GM12878 (cell line): ENCODE results near the gene CHMP4B. TPM values are rescaled to one million over a fixed set of nuclear protein-coding genes. Genes with fewer than 3 reads are reported as not detected.

Experiments used
- ATAC-seq: fragments of 200-7000 bp; cut with Tn5 transposase; 3 replicates; pipeline ENCODE4 v1.9.1; 2020; ENCODE audit warnings: mild to moderate bottlenecking, moderate library complexity
- BruUV-seq: library from RNA; stranded (reverse); fragments of 400-500 nt; replicated peaks from 2 replicates; lab custom pipeline; 2021; lab: Mats Ljungman, UMichigan
- CTCF ChIA-PET: fragments of 300-600 bp; sonication (Branson Sonifier 250); formaldehyde crosslinking; extraction: SDS; loops from one replicate; lab custom pipeline; 2021; ENCODE audit warnings: inconsistent platforms; lab: Yijun Ruan, JAX
- POLR2A ChIA-PET: fragments of 350-600 bp; formaldehyde crosslinking; extraction: SDS; loops from one replicate; lab custom pipeline; 2021; ENCODE audit warnings: inconsistent platforms; lab: Charles Lee
- RAD21 ChIA-PET: fragments of 300-600 bp; sonication (Branson Sonifier 250); formaldehyde crosslinking; loops from one replicate; lab custom pipeline; 2023; ENCODE audit warnings: antibody characterized with exemption; ENCODE audit not compliant: unreplicated experiment; lab: Charles Lee
- SMC1A ChIA-PET: fragments of 300-600 bp; sonication (Branson Sonifier 250); formaldehyde crosslinking; loops from one replicate; lab custom pipeline; 2023; ENCODE audit not compliant: unreplicated experiment, uncharacterized antibody; lab: Charles Lee
- DNase-seq: peaks from one replicate; pipeline ENCODE4 v3.0.0-alpha.2; 2011; ENCODE audit warnings: low read depth, low spot score
- FAIRE-seq: peaks from 3 replicates; lab custom pipeline; 2011; peaks lifted over from hg19 to GRCh38; lab: Jason Lieb, UNC
- H2AFZ ChIP-seq: 2 replicates; pipeline ENCODE4 v1.6.0; 2011; ENCODE audit warnings: low read depth, low read length, control low read depth; ENCODE audit not compliant: control insufficient read depth
- H3K27ac ChIP-seq: 2 replicates; pipeline ENCODE4 v1.5.1; 2011; ENCODE audit warnings: control low read depth; ENCODE audit not compliant: control insufficient read depth, insufficient read depth
- H3K27me3 ChIP-seq, 2 experiments: replicated peaks in 1 of 2; 2 replicates each; pipeline versions ENCODE4 v1.6.0 to v1.6.1; 2011; ENCODE audit warnings: low read length in 1 of 2; ENCODE audit not compliant: control insufficient read depth in 2 of 2, insufficient read depth in 2 of 2
- H3K36me3 ChIP-seq, 2 experiments: 2 replicates each; pipeline ENCODE4 v1.5.1; 2011; ENCODE audit warnings: low read length in 1 of 2; ENCODE audit not compliant: control insufficient read depth in 2 of 2, insufficient read depth in 2 of 2
- H3K4me1 ChIP-seq: 2 replicates; pipeline ENCODE4 v1.6.1; 2011; ENCODE audit warnings: mild to moderate bottlenecking, low read length, moderate library complexity, mixed read lengths; ENCODE audit not compliant: control insufficient read depth, insufficient read depth
- H3K4me2 ChIP-seq: 2 replicates; pipeline ENCODE4 v1.6.0; 2011; ENCODE audit warnings: control low read depth; ENCODE audit not compliant: control insufficient read depth, insufficient read depth
- H3K4me3 ChIP-seq: fragments of 200-600 bp; sonication (generic); 2 replicates; pipeline ENCODE4 v1.5.1; 2016
- H3K79me2 ChIP-seq: 2 replicates; pipeline ENCODE4 v1.6.0; 2011; ENCODE audit warnings: low read length; ENCODE audit not compliant: control insufficient read depth, insufficient read depth
- H3K9ac ChIP-seq: 2 replicates; pipeline ENCODE4 v1.8.0; 2011; ENCODE audit warnings: low read length, control low read depth, mixed read lengths; ENCODE audit not compliant: control insufficient read depth, insufficient read depth
- H3K9me3 ChIP-seq: replicated peaks from 3 replicates; pipeline ENCODE4 v1.5.1; 2011; ENCODE audit warnings: mild to moderate bottlenecking, low read length; ENCODE audit not compliant: control insufficient read depth, insufficient read depth
- H4K20me1 ChIP-seq: 2 replicates; pipeline ENCODE4 v1.6.0; 2011; ENCODE audit not compliant: control insufficient read depth, insufficient read depth
- CBFB ChIP-seq: IDR thresholded peaks from 2 replicates; pipeline ENCODE4 v1.6.1; 2016; ENCODE audit warnings: antibody characterized with exemption, low read depth
- CBX3 ChIP-seq: fragments of 200-600 bp; sonication (generic); IDR thresholded peaks from 2 replicates; pipeline ENCODE4 v1.6.1; 2016; ENCODE audit warnings: low read depth, borderline replicate concordance
- CEBPB ChIP-seq, 2 experiments: fragments of 150-350 bp in 1 of 2; IDR thresholded peaks; 2 replicates each; pipeline ENCODE4 v1.6.1; 2012 to 2014; ENCODE audit warnings: low read depth in 2 of 2, low read length in 2 of 2, borderline replicate concordance in 1 of 2, inconsistent platforms in 1 of 2
- DPF2 ChIP-seq: fragments of 450-650 bp; IDR thresholded peaks from 2 replicates; pipeline ENCODE4 v1.6.1; 2017; ENCODE audit warnings: mild to moderate bottlenecking
- EZH2 ChIP-seq: IDR thresholded peaks from 2 replicates; pipeline ENCODE4 v1.6.1; 2012; ENCODE audit warnings: low read depth, mild to moderate bottlenecking, control low read depth, inconsistent platforms, low read length, borderline replicate concordance; ENCODE audit not compliant: control insufficient read depth
- HCFC1 ChIP-seq: fragments of 150-350 bp; IDR thresholded peaks from 2 replicates; pipeline ENCODE4 v1.6.1; 2014; ENCODE audit warnings: low read length
- IKZF2 ChIP-seq, 2 experiments: fragments of 450-650 bp; IDR thresholded peaks; 2 replicates each; pipeline ENCODE4 v1.6.1; 2017; ENCODE audit warnings: mild to moderate bottlenecking in 2 of 2, moderate library complexity in 2 of 2
- NR2F1 ChIP-seq: fragments of 450-650 bp; conservative IDR thresholded peaks from 2 replicates; pipeline ENCODE4 v1.6.1; 2017; ENCODE audit warnings: mild to moderate bottlenecking
- NRF1 ChIP-seq: conservative IDR thresholded peaks from 2 replicates; pipeline ENCODE4 v1.6.1; 2011; ENCODE audit warnings: mild to moderate bottlenecking, low read depth, low read length, improper control_type of control experiment
- TARDBP ChIP-seq: IDR thresholded peaks from 2 replicates; pipeline ENCODE4 v1.6.1; 2016; ENCODE audit warnings: borderline replicate concordance
- ZBED1 ChIP-seq: IDR thresholded peaks from 2 replicates; pipeline ENCODE4 v1.6.1; 2016; ENCODE audit warnings: borderline replicate concordance
- ZNF384 ChIP-seq: IDR thresholded peaks from 2 replicates; pipeline ENCODE4 v1.6.1; 2012; ENCODE audit warnings: low read depth, mild to moderate bottlenecking, low read length, improper control_type of control experiment, borderline replicate concordance
- WGBS: methylation state at CpG from one replicate; pipeline ENCODE4 v1.1.6; 2016; ENCODE audit warnings: low lambda C conversion rate; ENCODE audit not compliant: insufficient replicate concordance, insufficient coverage; ENCODE audit errors: missing lambda C conversion rate; 5-methylcytosine and 5-hydroxymethylcytosine counted together
- in situ Hi-C: fragments of 300-500 bp; cut with MboI; formaldehyde crosslinking; loops from 9 replicates; pipeline ENCODE4 v1.14.3; 2018; ENCODE audit warnings: mixed read lengths
- intact Hi-C: fragments of 100-400 bp; cut with micrococcal nuclease; formaldehyde crosslinking; loops from one replicate; pipeline ENCODE4 v1.14.2; 2022; ENCODE audit not compliant: unreplicated experiment
- polyA plus RNA-seq, 11 experiments: library from polyadenylated mRNA; depleted of rRNA in 4 of 11; unstranded in 6 of 11; stranded (reverse) in 5 of 11; fragments of >200 nt; fragmentation: Nextera tagmentation in 4 of 11; fragmentation: Illumina TruSeq in 1 of 11; extraction: Ambion mirVana in 4 of 11; extraction: Trizol in 1 of 11; gene quantifications; 1 replicate in 1 of 11; 2 replicates in 10 of 11; pipeline versions ENCODE4 v1.2.1 to v1.2.3, GENCODE V29; 2011 to 2016; ENCODE audit warnings: inconsistent platforms in 2 of 11, missing spikeins in 2 of 11, low read depth in 1 of 11
- total RNA-seq, 4 experiments: library from RNA; depleted of rRNA in 3 of 4; stranded (reverse); fragments of >200 nt in 3 of 4; fragmentation: Illumina TruSeq in 1 of 4; extraction: Trizol in 1 of 4; gene quantifications; 2 replicates each; pipeline versions ENCODE4 v1.2.1 to v1.2.3, GENCODE V29; 2013 to 2021
- TF ChIP-seq, protein P1 (sequence below): fragments of 450-650 bp; IDR thresholded peaks from 2 replicates; pipeline ENCODE4 v1.6.1; 2016; ENCODE audit warnings: mild to moderate bottlenecking
- TF ChIP-seq, protein P2 (sequence below): IDR thresholded peaks from 2 replicates; pipeline ENCODE4 v1.6.1; 2012; ENCODE audit warnings: low read depth, low read length, improper control_type of control experiment
- TF ChIP-seq, protein P3 (sequence below): IDR thresholded peaks from 2 replicates; pipeline ENCODE4 v1.6.1; 2011; ENCODE audit warnings: low read depth, low read length, improper control_type of control experiment, borderline replicate concordance

Gene CHMP4B
- total and polyA plus RNA-seq, 10 of the 15 experiments (the other 5 are each of a cell fraction or from before 2014, with no cell fraction given): 4.2 to 118 (median 49.6) TPM

DNA sequence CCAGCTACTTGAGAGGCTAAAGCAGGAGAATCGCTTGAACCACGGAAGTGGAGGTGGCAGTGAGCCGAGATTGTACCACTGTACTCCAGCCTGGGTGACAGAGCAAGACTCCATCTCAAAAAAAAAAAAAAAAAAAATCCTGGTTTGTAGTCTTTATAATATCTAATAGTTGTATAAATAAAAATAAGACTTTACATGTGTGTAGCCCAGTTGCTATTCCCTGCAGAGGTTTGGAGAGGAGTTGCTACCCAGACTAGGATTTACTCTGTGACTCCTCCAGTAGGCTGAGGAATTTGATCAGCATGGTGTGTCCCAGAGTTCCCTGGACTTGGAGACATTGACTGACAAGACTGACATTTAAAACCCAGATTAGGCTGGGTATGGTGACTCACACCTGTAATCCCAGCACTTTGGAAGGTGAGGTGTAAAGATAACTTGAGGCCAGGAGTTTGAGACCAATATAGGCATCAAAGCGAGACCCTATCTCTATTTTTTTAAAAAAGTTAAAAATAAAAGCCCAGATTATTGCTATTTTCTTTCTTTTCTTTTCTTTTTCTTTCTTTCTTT lies 10.2 kb downstream of the CHMP4B start:
- no peak for FAIRE-seq
- H3K9ac ChIP-seq: no peak overlapping the region
- H3K9me3 ChIP-seq: no peaks in the 10 kb centered on the region
- H3K27me3 ChIP-seq: no peaks in the 10 kb centered on the region
- peaks cover 6% of the 10 kb centered on the region for H3K4me1 ChIP-seq
- RAD21 ChIA-PET: no interaction called here
- BruUV-seq: no TSS peak
- no peak for TF ChIP-seq CEBPB (IDR thresholded peaks at IDR 0.05; ENCODE audit: borderline replicate concordance in 1 of 2, low read depth in 2 of 2, low read length in 2 of 2)
- TF ChIP-seq CBX3: no peak
- TF ChIP-seq ZNF384: no peak
- TF ChIP-seq, protein P1, sequence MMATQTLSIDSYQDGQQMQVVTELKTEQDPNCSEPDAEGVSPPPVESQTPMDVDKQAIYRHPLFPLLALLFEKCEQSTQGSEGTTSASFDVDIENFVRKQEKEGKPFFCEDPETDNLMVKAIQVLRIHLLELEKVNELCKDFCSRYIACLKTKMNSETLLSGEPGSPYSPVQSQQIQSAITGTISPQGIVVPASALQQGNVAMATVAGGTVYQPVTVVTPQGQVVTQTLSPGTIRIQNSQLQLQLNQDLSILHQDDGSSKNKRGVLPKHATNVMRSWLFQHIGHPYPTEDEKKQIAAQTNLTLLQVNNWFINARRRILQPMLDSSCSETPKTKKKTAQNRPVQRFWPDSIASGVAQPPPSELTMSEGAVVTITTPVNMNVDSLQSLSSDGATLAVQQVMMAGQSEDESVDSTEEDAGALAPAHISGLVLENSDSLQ: no peak
- TF ChIP-seq, protein P2, sequence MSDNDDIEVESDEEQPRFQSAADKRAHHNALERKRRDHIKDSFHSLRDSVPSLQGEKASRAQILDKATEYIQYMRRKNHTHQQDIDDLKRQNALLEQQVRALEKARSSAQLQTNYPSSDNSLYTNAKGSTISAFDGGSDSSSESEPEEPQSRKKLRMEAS: no peak
- no peak for TF ChIP-seq NR2F1
- no peak for TF ChIP-seq EZH2
- no peak for TF ChIP-seq CBFB
- TF ChIP-seq, protein P3, sequence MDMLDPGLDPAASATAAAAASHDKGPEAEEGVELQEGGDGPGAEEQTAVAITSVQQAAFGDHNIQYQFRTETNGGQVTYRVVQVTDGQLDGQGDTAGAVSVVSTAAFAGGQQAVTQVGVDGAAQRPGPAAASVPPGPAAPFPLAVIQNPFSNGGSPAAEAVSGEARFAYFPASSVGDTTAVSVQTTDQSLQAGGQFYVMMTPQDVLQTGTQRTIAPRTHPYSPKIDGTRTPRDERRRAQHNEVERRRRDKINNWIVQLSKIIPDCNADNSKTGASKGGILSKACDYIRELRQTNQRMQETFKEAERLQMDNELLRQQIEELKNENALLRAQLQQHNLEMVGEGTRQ: no peak
- TF ChIP-seq TARDBP: no peak
- TF ChIP-seq NRF1: no peak
- no peak for TF ChIP-seq ZBED1
- TF ChIP-seq IKZF2 (IDR thresholded peaks at IDR 0.05): no peak
- no peak for TF ChIP-seq DPF2
- TF ChIP-seq HCFC1: no peak
- no peak overlapping the region for H3K4me3 ChIP-seq
- H3K4me2 ChIP-seq: no peak overlapping the region
- SMC1A ChIA-PET: interaction anchor here (1.9 kb wide), 1 partner anchor 8 kb away, joined by 8 read pairs; no protein-coding TSS in a partner anchor
- POLR2A ChIA-PET: interaction anchor here (0.7 kb wide), 1 partner anchor 43 kb away, joined by 8 read pairs; no protein-coding TSS in a partner anchor
- in situ Hi-C loops (no loop called here), intact Hi-C loops (no loop called here)
- ATAC-seq: no peak
- WGBS: 88% methylated on average over 4 of the region's 4 CpGs
- no peak overlapping the region for H2AFZ ChIP-seq
- no peak for DNase-seq
- peaks cover 76% of the 10 kb centered on the region for H3K79me2 ChIP-seq
- peaks cover 11% of the 10 kb centered on the region for H4K20me1 ChIP-seq
- peaks cover 4 to 22% of the 10 kb centered on the region in 2 experiments for H3K36me3 ChIP-seq
- H3K27ac ChIP-seq: no peak overlapping the region
- CTCF ChIA-PET: interaction anchor here (0.5 to 0.7 kb wide), 2 partner anchors 153 to 1588 kb away, joined by 3 read pairs; no protein-coding TSS in a partner anchor
